Naive thymus-derived CD8-positive, alpha-beta T cell (primary cell): ENCODE data around the gene SPTBN4. TPM values are rescaled to one million over a fixed set of nuclear protein-coding genes. Genes with fewer than 3 reads are reported as not detected.
"Not testable (repeated sequence)": the region's sequence is repeated elsewhere in the genome, so short reads cannot be mapped to it uniquely, and the experiment has no call there.

ENCODE experiments used
- ATAC-seq, 2 donors: fragments of 150-1000 bp; cut with Tn5 transposase in 1 of 2; sonication (Bioruptor Pico), chemical (Tn5 transposase) in 1 of 2; 1 replicate in 1 of 2; 2 replicates in 1 of 2; pipeline ENCODE4 v1.10.0; 2021; ENCODE audit warnings: mild to moderate bottlenecking in 2 of 2, moderate library complexity in 2 of 2
- POLR2A ChIA-PET: fragments of 350-600 bp; sonication (Branson Sonifier 250); formaldehyde crosslinking; loops from one replicate; lab custom pipeline; 2021; ENCODE audit warnings: antibody characterized with exemption; lab: Charles Lee
- DNase-seq, 10 donors: peaks; one replicate each; pipeline versions ENCODE4 v3.0.0 to v3.0.0-alpha.2; 2020 to 2022
- H3K27ac Mint-ChIP-seq, 10 donors: one replicate each; pipeline ENCODE4 v1.8.0; 2020 to 2022; ENCODE audit warnings: mild to moderate bottlenecking in 10 of 10, mixed read lengths in 10 of 10, moderate library complexity in 4 of 10, inconsistent platforms in 1 of 10
- H3K27me3 Mint-ChIP-seq, 5 donors: one replicate each; pipeline ENCODE4 v1.8.0; 2021 to 2022; ENCODE audit warnings: mixed read lengths in 5 of 5
- H3K36me3 Mint-ChIP-seq, 3 donors: one replicate each; pipeline ENCODE4 v1.8.0; 2020 to 2022; ENCODE audit warnings: mixed read lengths in 3 of 3, mild to moderate bottlenecking in 2 of 3, inconsistent platforms in 1 of 3
- H3K4me1 Mint-ChIP-seq, 4 donors: one replicate each; pipeline ENCODE4 v1.8.0; 2021 to 2022; ENCODE audit warnings: mixed read lengths in 4 of 4
- H3K4me3 Mint-ChIP-seq, 10 donors: one replicate each; pipeline ENCODE4 v1.8.0; 2020 to 2022; ENCODE audit warnings: mild to moderate bottlenecking in 10 of 10, mixed read lengths in 10 of 10, moderate library complexity in 6 of 10, inconsistent platforms in 1 of 10
- H3K9me3 Mint-ChIP-seq, 9 donors: one replicate each; pipeline ENCODE4 v1.8.0; 2020 to 2022; ENCODE audit warnings: mixed read lengths in 9 of 9, mild to moderate bottlenecking in 3 of 9, inconsistent platforms in 1 of 9, moderate library complexity in 1 of 9
- polyA plus RNA-seq, 3 donors: library from polyadenylated mRNA; unstranded; fragments of 300-500 nt; fragmentation: Illumina TruSeq; gene quantifications; one replicate each; pipeline ENCODE4 v1.2.3, GENCODE V29; 2021
- total RNA-seq, 8 experiments: library from RNA in 2 of 8; stranded (reverse) in 2 of 8; gene quantifications; one replicate each; pipeline ENCODE4 v1.2.3 and lab custom pipeline; 2021 to 2026

The SPTBN4 gene
- total and polyA plus RNA-seq, 5 experiments from 2014 or later = 0.13 to 0.62 (median 0.47) TPM; not detected in 2

GRCh38 chr19:40453943-40454342, 12.9 kb upstream of the SPTBN4 start:
- not testable (repeated sequence) for H3K27ac Mint-ChIP-seq, DNase-seq, H3K9me3 Mint-ChIP-seq, ATAC-seq, H3K36me3 Mint-ChIP-seq, H3K4me1 Mint-ChIP-seq, H3K27me3 Mint-ChIP-seq, H3K4me3 Mint-ChIP-seq
- POLR2A ChIA-PET = interaction anchor here (0.6 to 1.3 kb wide), 2 partner anchors 17 to 149 kb away, joined by 3 to 5 read pairs; no protein-coding TSS in a partner anchor

- POLR2A ChIA-PET = interaction anchor here (0.7 kb wide), 1 partner anchor 146 kb away, joined by 3 read pairs; no protein-coding TSS in a partner anchor
- H3K27me3 Mint-ChIP-seq = no peaks in the 10 kb centered on the region
- ATAC-seq (no peak), DNase-seq (no peak)
- no peaks in the 10 kb centered on the region for H3K9me3 Mint-ChIP-seq
- H3K4me1 Mint-ChIP-seq = peaks cover 0 to 11% (median 5%) of the 10 kb centered on the region in 4 donors
- peaks cover 0 to 2% (median 0%) of the 10 kb centered on the region in 3 donors for H3K36me3 Mint-ChIP-seq
- H3K4me3 Mint-ChIP-seq = no peak overlapping the region
- no peak overlapping the region for H3K27ac Mint-ChIP-seq
Observed at GRCh38 chr19:40457048-40457447, 9.8 kb upstream of the SPTBN4 start.

GRCh38 chr19:40457953-40458596, 8.7 kb upstream of the SPTBN4 start:
- no peak for DNase-seq
- POLR2A ChIA-PET = no interaction called here
- Mint-ChIP-seq H3K9me3 (no peaks in the 10 kb centered on the region), H3K4me1 (peaks cover 0 to 16% (median 5%) of the 10 kb centered on the region in 4 donors), H3K27ac (no peak overlapping the region), H3K36me3 (peaks cover 0 to 2% (median 0%) of the 10 kb centered on the region in 3 donors), H3K4me3 (no peak overlapping the region), H3K27me3 (no peaks in the 10 kb centered on the region)
- no peak for ATAC-seq

- Mint-ChIP-seq H3K4me3 (no peak overlapping the region), H3K9me3 (no peaks in the 10 kb centered on the region), H3K27me3 (no peaks in the 10 kb centered on the region), H3K27ac (no peak overlapping the region), H3K36me3 (peaks cover 0 to 2% (median 0%) of the 10 kb centered on the region in 3 donors), H3K4me1 (peaks cover 0 to 18% (median 5%) of the 10 kb centered on the region in 4 donors)
- ATAC-seq = no peak
- POLR2A ChIA-PET = no interaction called here
- DNase-seq = no peak
Observed at GRCh38 chr19:40458597-40458974, 8.2 kb upstream of the SPTBN4 start.

- no peaks in the 10 kb centered on the region for H3K9me3 Mint-ChIP-seq
- H3K36me3 Mint-ChIP-seq = peaks cover 0 to 2% (median 0%) of the 10 kb centered on the region in 3 donors
- H3K4me1 Mint-ChIP-seq = peaks cover 10 to 27% (median 13%) of the 10 kb centered on the region in 4 donors
- no peak overlapping the region for H3K27ac Mint-ChIP-seq
- H3K27me3 Mint-ChIP-seq = no peaks in the 10 kb centered on the region
- no peak for ATAC-seq
- no peak overlapping the region for H3K4me3 Mint-ChIP-seq
- POLR2A ChIA-PET = no interaction called here
- DNase-seq = no peak
Observed at GRCh38 chr19:40460185-40460584, 6.6 kb upstream of the SPTBN4 start.

- H3K9me3 Mint-ChIP-seq = no peaks in the 10 kb centered on the region
- peak overlapping the region in 1 of 10 donors; percentile 15 for H3K4me3 Mint-ChIP-seq
- peak overlapping the region in 3 of 10 donors; percentile 22 to 70 (median 34) for H3K27ac Mint-ChIP-seq
- ATAC-seq (no peak), DNase-seq (no peak)
- peaks cover 4 to 8% (median 5%) of the 10 kb centered on the region in 5 donors for H3K27me3 Mint-ChIP-seq
- peaks cover 25 to 42% (median 27%) of the 10 kb centered on the region in 4 donors for H3K4me1 Mint-ChIP-seq
- peaks cover 0 to 2% (median 0%) of the 10 kb centered on the region in 3 donors for H3K36me3 Mint-ChIP-seq
- POLR2A ChIA-PET = no interaction called here
Observed at GRCh38 chr19:40461669-40462221, 5.1 kb upstream of the SPTBN4 start.

- not testable (repeated sequence) for H3K4me3 Mint-ChIP-seq, H3K36me3 Mint-ChIP-seq, DNase-seq, ATAC-seq, H3K27ac Mint-ChIP-seq, H3K9me3 Mint-ChIP-seq
- peaks cover 25 to 42% (median 28%) of the 10 kb centered on the region in 4 donors for H3K4me1 Mint-ChIP-seq
- peaks cover 5 to 11% (median 8%) of the 10 kb centered on the region in 5 donors for H3K27me3 Mint-ChIP-seq
- POLR2A ChIA-PET = interaction anchor here (0.7 to 3.2 kb wide), 4 partner anchors 20 to 138 kb away, joined by 3 to 21 read pairs (median 15); partner anchors contain the start of genes LTBP4 and SERTAD3
Observed at GRCh38 chr19:40463587-40464037, 3.2 kb upstream of the SPTBN4 start.

- Mint-ChIP-seq H3K4me1 (peaks cover 25 to 42% (median 28%) of the 10 kb centered on the region in 4 donors), H3K27ac (peak overlapping the region in 6 of 10 donors; percentile 35 to 96 (median 86)), H3K27me3 (peaks cover 5 to 11% (median 8%) of the 10 kb centered on the region in 5 donors), H3K36me3 (no peaks in the 10 kb centered on the region), H3K9me3 (no peaks in the 10 kb centered on the region), H3K4me3 (peak overlapping the region in 9 of 10 donors; percentile 78 to 94 (median 88))
- POLR2A ChIA-PET = interaction anchor here (0.6 to 3.2 kb wide), 11 partner anchors 16 to 649 kb away, joined by 3 to 21 read pairs (median 6); partner anchors contain the start of genes AKT2, C19orf47, LTBP4 and PLD3
- DNase-seq (peak; percentile 46 to 81 (median 63)), ATAC-seq (no peak)
Observed at GRCh38 chr19:40464059-40465024, 2.5 kb upstream of the SPTBN4 start.

GRCh38 chr19:40465025-40465556, 1.7 kb upstream of the SPTBN4 start:
- no peaks in the 10 kb centered on the region for H3K36me3 Mint-ChIP-seq
- POLR2A ChIA-PET = interaction anchor here (0.6 to 3.2 kb wide), 16 partner anchors 17 to 648 kb away, joined by 3 to 21 read pairs (median 6); partner anchors contain the start of genes AKT2, C19orf47, PLD3 and SERTAD1
- peaks cover 5 to 11% (median 8%) of the 10 kb centered on the region in 5 donors for H3K27me3 Mint-ChIP-seq
- peak overlapping the region; percentile 78 to 94 (median 88) for H3K4me3 Mint-ChIP-seq
- H3K27ac Mint-ChIP-seq = peak overlapping the region; percentile 13 to 96 (median 90)
- H3K4me1 Mint-ChIP-seq = peaks cover 25 to 42% (median 28%) of the 10 kb centered on the region in 4 donors
- peak in 4 of 10 donors; percentile 8 to 53 (median 26) for DNase-seq
- ATAC-seq = no peak
- H3K9me3 Mint-ChIP-seq = no peaks in the 10 kb centered on the region

GRCh38 chr19:40465557-40466218, 1.1 kb upstream of the SPTBN4 start, which contains the start of gene BLVRB:
BLVRB (minus strand) TSS chr19:40465745; CDS start chr19:40465688, 57 bp downstream.
- ATAC-seq = peak; percentile 79 to 85
- peak; percentile 98 to 100 (median 99) for DNase-seq
- Mint-ChIP-seq H3K36me3 (no peaks in the 10 kb centered on the region), H3K27me3 (peaks cover 5 to 11% (median 8%) of the 10 kb centered on the region in 5 donors), H3K4me1 (peaks cover 25 to 42% (median 28%) of the 10 kb centered on the region in 4 donors), H3K9me3 (no peaks in the 10 kb centered on the region), H3K4me3 (peak within 1 kb of the TSS; percentile 78 to 94 (median 88)), H3K27ac (peak within 1 kb of the TSS; percentile 64 to 96 (median 90))
- POLR2A ChIA-PET = interaction anchor here (0.7 to 3.2 kb wide), 16 partner anchors 17 to 798 kb away, joined by 3 to 21 read pairs (median 5); partner anchors contain the start of genes AKT2, C19orf47, HNRNPUL1 and PLD3
